BE2C (cell line): ENCODE measurements around the gene FBF1.

Experiments
- DNase-seq: peaks from one replicate; pipeline ENCODE4 v3.0.0-alpha.2; 2020
- H3K27me3 ChIP-seq: fragments of 250-450 bp; sonication (Bioruptor Pico); 2 replicates; pipeline ENCODE4 v1.5.1; 2020; ENCODE audit warnings: mild to moderate bottlenecking
- H3K36me3 ChIP-seq: fragments of 250-450 bp; sonication (Bioruptor Pico); 2 replicates; pipeline ENCODE4 v1.5.1; 2020; ENCODE audit warnings: mild to moderate bottlenecking
- H3K4me1 ChIP-seq: fragments of 250-450 bp; sonication (Bioruptor Pico); 2 replicates; pipeline ENCODE4 v1.5.1; 2020
- H3K4me3 ChIP-seq: 2 replicates; pipeline ENCODE4 v1.5.1; 2011; ENCODE audit warnings: low read depth, low read length
- H3K9me3 ChIP-seq: fragments of 250-450 bp; sonication (Bioruptor Pico); 2 replicates; pipeline ENCODE4 v1.5.1; 2020
- CTCF ChIP-seq: IDR thresholded peaks from 2 replicates; pipeline ENCODE4 v1.5.1; 2012; ENCODE audit warnings: mild to moderate bottlenecking, low read depth, low read length

FBF1 gene

GRCh38 chr17:75920045-75920560 is 20.7 kb downstream of the FBF1 start:
- no peaks in the 10 kb centered on the region for H3K36me3 ChIP-seq
- H3K27me3 ChIP-seq = no peaks in the 10 kb centered on the region
- no peak overlapping the region for H3K4me3 ChIP-seq
- no peaks in the 10 kb centered on the region for H3K9me3 ChIP-seq
- no peak for TF ChIP-seq CTCF
- DNase-seq = no peak
- H3K4me1 ChIP-seq = no peaks in the 10 kb centered on the region

- Histone ChIP-seq H3K27me3 (no peaks in the 10 kb centered on the region), H3K4me1 (no peaks in the 10 kb centered on the region), H3K9me3 (no peaks in the 10 kb centered on the region), H3K36me3 (no peaks in the 10 kb centered on the region), H3K4me3 (no peak overlapping the region)
- no peak for DNase-seq
- no peak for TF ChIP-seq CTCF
These were observed 21.2 kb downstream of the FBF1 start for GRCh38 chr17:75919611-75920010.

GRCh38 chr17:75917917-75918445 is 22.9 kb downstream of the FBF1 start:
- no peaks in the 10 kb centered on the region for H3K27me3 ChIP-seq
- no peak for DNase-seq
- no peaks in the 10 kb centered on the region for H3K9me3 ChIP-seq
- no peak overlapping the region for H3K4me3 ChIP-seq
- H3K36me3 ChIP-seq = no peaks in the 10 kb centered on the region
- TF ChIP-seq CTCF = no peak
- H3K4me1 ChIP-seq = no peaks in the 10 kb centered on the region

- DNase-seq = no peak
- TF ChIP-seq CTCF = no peak
These were observed 23.5 kb downstream of the FBF1 start for GRCh38 chr17:75917141-75917916.

GRCh38 chr17:75915268-75915667 is 25.6 kb downstream of the FBF1 start:
- Histone ChIP-seq H3K27me3 (no peaks in the 10 kb centered on the region), H3K36me3 (no peaks in the 10 kb centered on the region), H3K4me1 (peaks cover 2% of the 10 kb centered on the region), H3K4me3 (no peak overlapping the region), H3K9me3 (no peaks in the 10 kb centered on the region)
- TF ChIP-seq CTCF = no peak
- no peak for DNase-seq

More at GRCh38 chr17:75917141-75917916, 23.5 kb downstream of the FBF1 start:
- Histone ChIP-seq H3K4me1 (no peaks in the 10 kb centered on the region), H3K9me3 (no peaks in the 10 kb centered on the region), H3K36me3 (no peaks in the 10 kb centered on the region), H3K27me3 (no peaks in the 10 kb centered on the region), H3K4me3 (no peak overlapping the region)

- Histone ChIP-seq H3K4me1 (peaks cover 8% of the 10 kb centered on the region), H3K9me3 (no peaks in the 10 kb centered on the region), H3K27me3 (no peaks in the 10 kb centered on the region), H3K4me3 (no peak overlapping the region), H3K36me3 (no peaks in the 10 kb centered on the region)
- no peak for TF ChIP-seq CTCF
- DNase-seq = no peak
These were observed 26.1 kb downstream of the FBF1 start for GRCh38 chr17:75914643-75915267.
